ENCODE results near the gene APOBEC3B. TPM values are rescaled to one million over a fixed set of nuclear protein-coding genes. Genes with fewer than 3 reads are reported as not detected.

Gene APOBEC3B
- total RNA-seq (10 to 100 TPM in 1 of 9 donors, 1 to 10 TPM in 3, under 1 TPM in 3, not detected in 2; 0.49 to 10.3 (median 1.1) TPM), polyA plus RNA-seq (1 to 10 TPM in 1 of 2 donors, under 1 TPM in 1; 0.85 to 1.0 TPM)
- long read RNA-seq, donor 1, partial matches to known transcripts: 0 of 1 reads
- long read RNA-seq, donor 1, other reads (novel, unspliced or antisense): 0 of 1 reads
- long read RNA-seq, donor 2, partial matches to known transcripts: 1 of 2 reads
- long read RNA-seq, donor 2, other reads (novel, unspliced or antisense): 0 of 2 reads
- long read RNA-seq, donor 3, partial matches to known transcripts: 1 of 1 reads
- long read RNA-seq, donor 3, other reads (novel, unspliced or antisense): 0 of 1 reads

GRCh38 chr22:38981992-38982927 is at the start of gene APOBEC3B:
TSS of gene APOBEC3B (plus strand) at chr22:38982347. CDS start at chr22:38982454, 107 bp downstream.
- Histone ChIP-seq H3K4me1 (peaks cover 0 to 18% (median 10%) of the 10 kb centered on the region in 12 donors), H3K27ac (peak within 1 kb of the TSS in 7 of 12 donors; percentile 2 to 78 (median 46)), H3K36me3 (no peaks in the 10 kb centered on the region), H3K27me3 (no peaks in the 10 kb centered on the region), H3K9me3 (no peaks in the 10 kb centered on the region), H3K4me3 (peak within 1 kb of the TSS in 11 of 12 donors; percentile 7 to 62 (median 49))
- DNase-seq: peak; percentile 67 to 90 (median 86)
- WGBS, 4 donors: 17 to 18% (median 17%) methylated on average over 14 to 16 of the region's 16 CpGs; no CpG with 5 or more reads in 1 of the 4 donors
- intact Hi-C loops (cut with DNase I): loop anchor here in 2 of 10 donors (5.0 kb wide), 1 partner anchor 110 kb away; the partner anchor contains the start of gene CBX6 (in 2 of the 2)
- TF ChIP-seq CTCF (IDR thresholded peaks at IDR 0.05) (no peak), POLR2A (IDR thresholded peaks at IDR 0.05) (no peak)
- ATAC-seq: peak; percentile 97 to 99 (median 99)

GRCh38 chr22:38935023-38935422 is 47.1 kb upstream of the APOBEC3B start:
- intact Hi-C loops (cut with DNase I): no loop called here
- 36 to 54% (median 51%) methylated on average over 8 of the region's 8 CpGs for WGBS, 4 donors
- H3K4me1 ChIP-seq: peaks cover 0 to 8% (median 2%) of the 10 kb centered on the region in 12 donors
- H3K9me3 ChIP-seq: no peaks in the 10 kb centered on the region
- TF ChIP-seq POLR2A (IDR thresholded peaks at IDR 0.05): no peak
- TF ChIP-seq CTCF (IDR thresholded peaks at IDR 0.05): no peak
- ATAC-seq: peak; percentile 52 to 86 (median 80)
- peak; percentile 70 to 90 (median 83) for DNase-seq
- H3K27ac ChIP-seq: no peak overlapping the region
- no peaks in the 10 kb centered on the region for H3K27me3 ChIP-seq
- no peaks in the 10 kb centered on the region for H3K36me3 ChIP-seq
- H3K4me3 ChIP-seq: no peak overlapping the region

GRCh38 chr22:38935616-38936015 is 46.5 kb upstream of the APOBEC3B start:
- Histone ChIP-seq H3K27me3 (peaks cover 0 to 3% (median 0%) of the 10 kb centered on the region in 9 donors), H3K4me3 (no peak overlapping the region), H3K36me3 (no peaks in the 10 kb centered on the region), H3K27ac (no peak overlapping the region), H3K4me1 (peaks cover 0 to 8% (median 3%) of the 10 kb centered on the region in 12 donors), H3K9me3 (no peaks in the 10 kb centered on the region)
- TF ChIP-seq CTCF (IDR thresholded peaks at IDR 0.05) (no peak), POLR2A (IDR thresholded peaks at IDR 0.05) (no peak)
- intact Hi-C loops (cut with DNase I): no loop called here
- DNase-seq: no peak
- ATAC-seq: no peak
- 91 to 94% (median 93%) methylated on average over 13 of the region's 13 CpGs for WGBS, 4 donors
